Amniotic stem cell (primary cell): Measurements from ENCODE around the gene FCHSD2.
"Not testable (repeated sequence)": the region's sequence is repeated elsewhere in the genome, so short reads cannot be mapped to it uniquely, and the experiment has no call there.

Source experiments
- DNase-seq: peaks from one replicate; lab custom pipeline; 2025; lab: John Stamatoyannopoulos, UW

The FCHSD2 gene

DNA sequence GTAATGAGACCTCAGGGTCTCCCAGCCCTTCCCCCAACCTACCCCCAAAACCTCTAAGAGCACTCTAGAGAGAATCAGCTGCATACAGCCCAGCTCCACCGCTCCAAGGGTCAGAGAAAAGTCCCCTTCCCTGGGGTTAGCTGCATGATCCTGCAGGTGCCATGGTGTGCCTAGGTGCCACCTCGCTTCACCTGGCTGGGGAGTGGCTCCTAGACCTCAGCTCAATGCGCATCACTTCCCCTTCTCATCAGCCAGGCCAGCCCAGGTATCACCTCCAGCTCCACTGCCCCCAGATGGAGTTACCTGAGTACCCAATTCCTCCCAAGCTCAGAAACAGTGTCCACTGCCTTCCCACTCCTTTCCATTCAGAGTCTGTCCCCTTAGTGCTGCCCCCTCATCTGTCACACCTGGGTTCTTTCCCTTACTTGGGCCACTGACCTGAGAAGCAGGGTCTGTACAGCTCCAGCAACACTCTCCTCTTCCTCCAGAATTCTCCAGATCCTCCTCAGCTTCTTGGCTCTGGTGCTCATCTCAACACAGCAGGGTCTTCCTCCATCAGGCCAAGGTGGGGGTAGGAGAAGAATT, 349.6 kb downstream of the FCHSD2 start:
- no peak for DNase-seq

- DNase-seq = not testable (repeated sequence)
Observed at GRCh38 chr11:72791228-72791627, 350.9 kb downstream of the FCHSD2 start.

GRCh38 chr11:72789493-72790131, 352.5 kb downstream of the FCHSD2 start:
- DNase-seq = no peak

DNA sequence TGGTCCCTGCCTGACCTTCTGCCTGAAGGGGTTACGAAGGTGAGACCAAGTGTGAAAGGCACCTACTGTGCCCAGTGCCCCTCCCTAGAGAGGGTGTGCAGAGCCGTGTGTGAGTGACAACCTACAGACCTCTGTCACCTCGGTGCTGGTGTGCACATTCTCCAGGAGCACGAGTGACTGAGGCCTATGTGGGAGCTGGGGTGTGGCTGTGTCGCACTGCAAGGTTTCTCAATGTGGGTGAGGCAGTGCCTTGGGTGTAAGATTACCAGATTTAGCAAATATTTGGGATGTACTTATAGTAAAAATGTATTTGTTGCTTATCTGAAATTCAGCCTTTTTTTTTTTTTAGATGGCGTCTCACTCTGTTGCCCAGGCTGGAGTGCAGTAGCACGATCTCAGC, 353.9 kb downstream of the FCHSD2 start:
- no peak for DNase-seq

- no peak for DNase-seq
Observed at GRCh38 chr11:72787216-72788104, 354.7 kb downstream of the FCHSD2 start.
